ENCODE data around the gene MAK.

Gene MAK

GRCh38 chr6:10849901-10850300, 11.6 kb upstream of the MAK start:
- H3K27me3 ChIP-seq (ENCODE audit: control insufficient read depth in 3 of 3, insufficient read depth in 3 of 3, low read depth in 1 of 3, low read length in 3 of 3), result no peaks in the 10 kb centered on the region
- no peak overlapping the region for H2AK5ac ChIP-seq (ENCODE audit: low read depth, low read length)
- no peak overlapping the region for H3K27ac ChIP-seq (replicated peaks; ENCODE audit: low read length)
- H3K36me3 ChIP-seq (replicated peaks in 1 of 2; ENCODE audit: control insufficient read depth in 2 of 2, insufficient read depth in 2 of 2, low read length in 2 of 2), result no peaks in the 10 kb centered on the region
- H2BK5ac ChIP-seq (ENCODE audit: low read length), result no peak overlapping the region
- H4K91ac ChIP-seq (ENCODE audit: low read depth, low read length, poor library complexity), result no peak overlapping the region
- WGBS, 2 donors (ENCODE audit: extremely low coverage in 2 of 2, insufficient read length in 2 of 2, insufficient replicate concordance in 1 of 2), result no CpG with 5 or more reads among the region's 4 CpGs
- no peak overlapping the region for H3K23ac ChIP-seq (ENCODE audit: low read depth, low read length, poor library complexity)
- no peaks in the 10 kb centered on the region for H3K79me1 ChIP-seq (ENCODE audit: low read depth, low read length)
- H2BK15ac ChIP-seq (ENCODE audit: low read length), result no peak overlapping the region
- H3K18ac ChIP-seq (ENCODE audit: low read length), result no peak overlapping the region
- no peak overlapping the region for H3K4me2 ChIP-seq (ENCODE audit: insufficient read depth, low read length, poor library complexity, severe bottlenecking)
- no peak overlapping the region for H2AFZ ChIP-seq (ENCODE audit: low read length)
- H2BK12ac ChIP-seq (ENCODE audit: low read length), result no peak overlapping the region
- no peak overlapping the region for H3K4me3 ChIP-seq (ENCODE audit: low read length in 2 of 2)
- no peak overlapping the region for H3K14ac ChIP-seq (ENCODE audit: low read length)
- H3K9me3 ChIP-seq (replicated peaks in 1 of 2; ENCODE audit: control insufficient read depth in 2 of 2, insufficient read depth in 1 of 2, low read depth in 1 of 2, low read length in 2 of 2), result peaks cover 0 to 3% of the 10 kb centered on the region in 2 donors
- H3K4ac ChIP-seq (ENCODE audit: low read length), result no peak overlapping the region
- no peak overlapping the region for H3K9ac ChIP-seq (ENCODE audit: low read depth, low read length, poor library complexity)
- no peak overlapping the region for H2BK120ac ChIP-seq (ENCODE audit: low read depth, low read length)
- DNase-seq (ENCODE audit: low spot score), result no peak
- no peak overlapping the region for H4K8ac ChIP-seq (ENCODE audit: low read depth, low read length)
- H3K4me1 ChIP-seq (ENCODE audit: control insufficient read depth in 2 of 2, insufficient read depth in 1 of 2, low read depth in 1 of 2, low read length in 2 of 2), result no peaks in the 10 kb centered on the region

DNA sequence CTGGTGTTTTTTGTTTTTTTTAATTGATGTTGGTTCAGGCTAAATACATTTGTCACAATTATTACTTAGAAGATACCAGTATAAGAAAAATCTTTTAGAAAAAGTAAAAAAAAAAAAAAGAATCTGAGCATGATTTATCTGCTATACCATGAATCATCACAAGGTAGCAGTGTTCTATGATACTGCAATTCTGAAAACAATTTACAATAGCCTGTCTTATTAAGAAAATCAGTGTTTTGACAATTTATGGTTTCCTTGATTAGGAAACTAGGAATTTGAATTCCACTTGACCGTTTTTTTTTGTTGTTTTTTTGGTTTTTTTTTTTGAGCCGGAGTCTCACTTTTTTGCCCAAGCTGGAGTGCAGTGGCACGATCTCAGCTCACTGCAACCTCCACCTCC, 9.3 kb upstream of the MAK start:
- DNase-seq (ENCODE audit: low spot score), result no peak
- Histone ChIP-seq H3K9ac (ENCODE audit: low read depth, low read length, poor library complexity) (no peak overlapping the region), H3K79me1 (ENCODE audit: low read depth, low read length) (no peaks in the 10 kb centered on the region), H2AFZ (ENCODE audit: low read length) (no peak overlapping the region), H3K14ac (ENCODE audit: low read length) (no peak overlapping the region), H3K27ac (replicated peaks; ENCODE audit: low read length) (no peak overlapping the region), H2BK120ac (ENCODE audit: low read depth, low read length) (no peak overlapping the region), H3K27me3 (ENCODE audit: control insufficient read depth in 3 of 3, insufficient read depth in 3 of 3, low read depth in 1 of 3, low read length in 3 of 3) (no peaks in the 10 kb centered on the region), H3K36me3 (replicated peaks in 1 of 2; ENCODE audit: control insufficient read depth in 2 of 2, insufficient read depth in 2 of 2, low read length in 2 of 2) (no peaks in the 10 kb centered on the region), H3K9me3 (replicated peaks in 1 of 2; ENCODE audit: control insufficient read depth in 2 of 2, insufficient read depth in 1 of 2, low read depth in 1 of 2, low read length in 2 of 2) (no peaks in the 10 kb centered on the region), H3K4me2 (ENCODE audit: insufficient read depth, low read length, poor library complexity, severe bottlenecking) (no peak overlapping the region), H3K4me3 (ENCODE audit: low read length in 2 of 2) (no peak overlapping the region), H3K18ac (ENCODE audit: low read length) (no peak overlapping the region), H2AK5ac (ENCODE audit: low read depth, low read length) (no peak overlapping the region), H4K8ac (ENCODE audit: low read depth, low read length) (no peak overlapping the region), H4K91ac (ENCODE audit: low read depth, low read length, poor library complexity) (no peak overlapping the region), H2BK5ac (ENCODE audit: low read length) (no peak overlapping the region), H3K4me1 (ENCODE audit: control insufficient read depth in 2 of 2, insufficient read depth in 1 of 2, low read depth in 1 of 2, low read length in 2 of 2) (no peaks in the 10 kb centered on the region), H2BK12ac (ENCODE audit: low read length) (no peak overlapping the region), H2BK15ac (ENCODE audit: low read length) (no peak overlapping the region), H3K4ac (ENCODE audit: low read length) (no peak overlapping the region), H3K23ac (ENCODE audit: low read depth, low read length, poor library complexity) (no peak overlapping the region)
- no CpG with 5 or more reads among the region's 3 CpGs for WGBS, 2 donors (ENCODE audit: extremely low coverage in 2 of 2, insufficient read length in 2 of 2, insufficient replicate concordance in 1 of 2)

DNA sequence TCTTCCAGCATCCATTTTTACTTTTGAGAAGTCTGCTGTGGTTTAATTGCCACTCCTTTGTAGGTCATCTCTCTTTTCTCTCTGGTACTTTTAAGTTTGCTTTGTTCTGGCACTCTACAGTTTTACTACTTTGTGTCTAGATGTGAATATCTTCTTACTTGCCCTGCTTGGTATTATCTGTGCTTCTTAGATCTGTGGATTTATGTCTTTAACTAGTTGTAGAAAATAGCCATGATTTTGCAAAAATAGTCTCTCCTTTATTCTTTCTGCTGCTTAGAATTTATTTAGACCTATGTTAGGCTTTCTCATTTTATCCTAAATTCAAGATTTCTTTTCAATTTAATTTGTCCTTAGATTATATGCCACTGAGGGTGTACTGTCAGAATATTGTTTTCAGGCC, 5.2 kb upstream of the MAK start:
- Histone ChIP-seq H3K9me3 (replicated peaks in 1 of 2; ENCODE audit: control insufficient read depth in 2 of 2, insufficient read depth in 1 of 2, low read depth in 1 of 2, low read length in 2 of 2) (no peaks in the 10 kb centered on the region), H3K23ac (ENCODE audit: low read depth, low read length, poor library complexity) (no peak overlapping the region), H3K4ac (ENCODE audit: low read length) (no peak overlapping the region), H2BK15ac (ENCODE audit: low read length) (no peak overlapping the region), H2BK120ac (ENCODE audit: low read depth, low read length) (no peak overlapping the region), H2AFZ (ENCODE audit: low read length) (no peak overlapping the region), H3K4me1 (ENCODE audit: control insufficient read depth in 2 of 2, insufficient read depth in 1 of 2, low read depth in 1 of 2, low read length in 2 of 2) (no peaks in the 10 kb centered on the region), H3K4me2 (ENCODE audit: insufficient read depth, low read length, poor library complexity, severe bottlenecking) (no peak overlapping the region), H3K79me1 (ENCODE audit: low read depth, low read length) (no peaks in the 10 kb centered on the region), H3K27me3 (ENCODE audit: control insufficient read depth in 3 of 3, insufficient read depth in 3 of 3, low read depth in 1 of 3, low read length in 3 of 3) (peaks cover 0 to 6% (median 0%) of the 10 kb centered on the region in 3 experiments), H3K14ac (ENCODE audit: low read length) (no peak overlapping the region), H3K4me3 (ENCODE audit: low read length in 2 of 2) (no peak overlapping the region), H3K36me3 (replicated peaks in 1 of 2; ENCODE audit: control insufficient read depth in 2 of 2, insufficient read depth in 2 of 2, low read length in 2 of 2) (no peaks in the 10 kb centered on the region), H2BK12ac (ENCODE audit: low read length) (no peak overlapping the region), H3K9ac (ENCODE audit: low read depth, low read length, poor library complexity) (no peak overlapping the region), H4K8ac (ENCODE audit: low read depth, low read length) (no peak overlapping the region), H2BK5ac (ENCODE audit: low read length) (no peak overlapping the region), H3K18ac (ENCODE audit: low read length) (no peak overlapping the region), H2AK5ac (ENCODE audit: low read depth, low read length) (no peak overlapping the region), H3K27ac (replicated peaks; ENCODE audit: low read length) (no peak overlapping the region), H4K91ac (ENCODE audit: low read depth, low read length, poor library complexity) (no peak overlapping the region)
- no peak for DNase-seq (ENCODE audit: low spot score)

DNA sequence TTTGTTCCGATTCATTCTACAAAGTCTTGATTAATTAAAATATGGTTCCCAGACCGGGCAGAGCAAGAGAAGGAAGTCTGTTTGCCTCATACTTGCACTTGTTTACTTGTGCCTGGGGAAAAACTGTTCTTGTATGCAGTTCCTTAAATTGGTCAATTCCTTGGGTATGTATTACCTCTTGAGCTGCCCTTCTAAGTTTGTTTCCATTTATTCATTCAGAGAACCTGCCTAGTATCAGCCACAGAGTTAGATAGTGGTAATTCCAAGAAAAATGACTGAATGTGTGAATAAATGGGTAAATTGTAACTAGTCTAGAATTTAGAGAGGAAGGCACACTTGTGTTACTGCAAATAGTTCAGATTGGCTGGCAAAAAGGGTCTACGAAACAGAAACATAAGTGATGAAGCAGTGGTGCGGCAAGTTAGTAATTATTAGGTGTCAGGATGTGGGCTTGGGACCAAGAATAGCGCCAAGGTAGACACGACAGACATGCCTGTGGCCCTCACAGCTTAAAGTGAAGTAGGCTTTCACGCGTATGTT, 525 bp upstream of the MAK start:
- Histone ChIP-seq H3K27me3 (ENCODE audit: control insufficient read depth in 3 of 3, insufficient read depth in 3 of 3, low read depth in 1 of 3, low read length in 3 of 3) (peaks cover 0 to 6% (median 0%) of the 10 kb centered on the region in 3 experiments), H3K36me3 (replicated peaks in 1 of 2; ENCODE audit: control insufficient read depth in 2 of 2, insufficient read depth in 2 of 2, low read length in 2 of 2) (no peaks in the 10 kb centered on the region), H2BK12ac (ENCODE audit: low read length) (no peak overlapping the region), H2BK120ac (ENCODE audit: low read depth, low read length) (no peak overlapping the region), H3K4ac (ENCODE audit: low read length) (no peak overlapping the region), H2AFZ (ENCODE audit: low read length) (peak overlapping the region; percentile 99), H3K9ac (ENCODE audit: low read depth, low read length, poor library complexity) (no peak overlapping the region), H2BK15ac (ENCODE audit: low read length) (no peak overlapping the region), H3K4me1 (ENCODE audit: control insufficient read depth in 2 of 2, insufficient read depth in 1 of 2, low read depth in 1 of 2, low read length in 2 of 2) (no peaks in the 10 kb centered on the region), H3K23ac (ENCODE audit: low read depth, low read length, poor library complexity) (no peak overlapping the region), H3K79me1 (ENCODE audit: low read depth, low read length) (no peaks in the 10 kb centered on the region), H2BK5ac (ENCODE audit: low read length) (no peak overlapping the region), H3K27ac (replicated peaks; ENCODE audit: low read length) (no peak overlapping the region), H4K8ac (ENCODE audit: low read depth, low read length) (no peak overlapping the region), H3K9me3 (replicated peaks in 1 of 2; ENCODE audit: control insufficient read depth in 2 of 2, insufficient read depth in 1 of 2, low read depth in 1 of 2, low read length in 2 of 2) (peaks cover 2 to 3% of the 10 kb centered on the region in 2 donors), H3K4me3 (ENCODE audit: low read length in 2 of 2) (peak overlapping the region in 1 of 2 donors; percentile 60), H3K4me2 (ENCODE audit: insufficient read depth, low read length, poor library complexity, severe bottlenecking) (peak overlapping the region; percentile 90), H2AK5ac (ENCODE audit: low read depth, low read length) (no peak overlapping the region), H4K91ac (ENCODE audit: low read depth, low read length, poor library complexity) (no peak overlapping the region), H3K18ac (ENCODE audit: low read length) (no peak overlapping the region), H3K14ac (ENCODE audit: low read length) (no peak overlapping the region)
- no CpG with 5 or more reads among the region's 8 CpGs for WGBS, 2 donors (ENCODE audit: extremely low coverage in 2 of 2, insufficient read length in 2 of 2, insufficient replicate concordance in 1 of 2)
- DNase-seq (ENCODE audit: low spot score), result no peak

Data from neuronal stem cell (in vitro differentiated cells).